HEK293T (cell line): ENCODE measurements around the gene TTK.

ENCODE experiments used
- CTCF ChIA-PET: fragments of 350-600 bp; formaldehyde crosslinking; extraction: SDS; loops from one replicate; lab custom pipeline; 2021; ENCODE audit warnings: antibody characterized with exemption, inconsistent platforms; lab: Yijun Ruan, JAX
- POLR2A ChIA-PET: fragments of 350-600 bp; formaldehyde crosslinking; extraction: SDS; loops from one replicate; lab custom pipeline; 2020; ENCODE audit warnings: antibody characterized with exemption, inconsistent platforms; lab: Yijun Ruan, JAX
- DNase-seq: peaks from one replicate; pipeline ENCODE4 v3.0.0; 2012; ENCODE audit warnings: mixed read lengths; ENCODE audit errors: extremely low spot score
- ARNT ChIP-seq: fragments of 450-650 bp; IDR thresholded peaks from 2 replicates; pipeline ENCODE4 v1.6.1; 2017; ENCODE audit warnings: mild to moderate bottlenecking
- BHLHE40 ChIP-seq: fragments of 450-650 bp; IDR thresholded peaks from 2 replicates; pipeline ENCODE4 v1.6.1; 2016; ENCODE audit warnings: mild to moderate bottlenecking, moderate library complexity, borderline replicate concordance
- CTBP1 ChIP-seq: fragments of 450-650 bp; IDR thresholded peaks from 2 replicates; pipeline ENCODE4 v1.6.1; 2016; ENCODE audit warnings: borderline replicate concordance
- ELF4 ChIP-seq: fragments of 450-650 bp; IDR thresholded peaks from 2 replicates; pipeline ENCODE4 v1.6.1; 2017; ENCODE audit warnings: antibody characterized with exemption
- FOXA1 ChIP-seq: fragments of 450-650 bp; IDR thresholded peaks from 2 replicates; pipeline ENCODE4 v1.6.1; 2016; ENCODE audit warnings: mild to moderate bottlenecking
- FOXK2 ChIP-seq: fragments of 450-650 bp; IDR thresholded peaks from 2 replicates; pipeline ENCODE4 v1.6.1; 2016; ENCODE audit warnings: mild to moderate bottlenecking
- FOXM1 ChIP-seq: fragments of 450-650 bp; IDR thresholded peaks from 2 replicates; pipeline ENCODE4 v1.6.1; 2017; ENCODE audit warnings: mild to moderate bottlenecking, borderline replicate concordance
- HDGF ChIP-seq: fragments of 450-650 bp; IDR thresholded peaks from 2 replicates; pipeline ENCODE4 v1.6.1; 2017; ENCODE audit warnings: antibody characterized with exemption, borderline replicate concordance
- L3MBTL2 ChIP-seq: fragments of 450-650 bp; conservative IDR thresholded peaks from 2 replicates; pipeline ENCODE4 v1.6.1; 2016; ENCODE audit warnings: mild to moderate bottlenecking
- LEF1 ChIP-seq: fragments of 450-650 bp; IDR thresholded peaks from 2 replicates; pipeline ENCODE4 v1.6.1; 2017; ENCODE audit warnings: mild to moderate bottlenecking, borderline replicate concordance
- NFRKB ChIP-seq: fragments of 450-650 bp; IDR thresholded peaks from 2 replicates; pipeline ENCODE4 v1.6.1; 2016; ENCODE audit warnings: mild to moderate bottlenecking, moderate library complexity
- PKNOX1 ChIP-seq: fragments of 450-650 bp; IDR thresholded peaks from 2 replicates; pipeline ENCODE4 v1.6.1; 2016
- SP1 ChIP-seq: fragments of 450-650 bp; IDR thresholded peaks from 2 replicates; pipeline ENCODE4 v1.6.1; 2017
- SUZ12 ChIP-seq: fragments of 450-650 bp; IDR thresholded peaks from 2 replicates; pipeline ENCODE4 v1.6.1; 2016; ENCODE audit warnings: mild to moderate bottlenecking
- TARDBP ChIP-seq: fragments of 450-650 bp; IDR thresholded peaks from 2 replicates; pipeline ENCODE4 v1.6.1; 2016
- ZNF384 ChIP-seq: fragments of 450-650 bp; IDR thresholded peaks from 2 replicates; pipeline ENCODE4 v1.6.1; 2016

The TTK gene

GRCh38 chr6:80010288-80010687, 5.8 kb downstream of the TTK start:
- ChIA-PET CTCF (no interaction called here), POLR2A (no interaction called here)
- DNase-seq: no peak
- TF ChIP-seq SP1: no peak
- no peak for TF ChIP-seq ARNT
- TF ChIP-seq SUZ12: no peak
- TF ChIP-seq HDGF: no peak
- TF ChIP-seq CTBP1: no peak
- no peak for TF ChIP-seq FOXA1
- TF ChIP-seq ELF4: no peak
- TF ChIP-seq NFRKB: no peak
- no peak for TF ChIP-seq BHLHE40
- TF ChIP-seq PKNOX1: no peak
- no peak for TF ChIP-seq LEF1
- TF ChIP-seq FOXM1: no peak
- no peak for TF ChIP-seq L3MBTL2
- TF ChIP-seq FOXK2: no peak
- no peak for TF ChIP-seq TARDBP
- no peak for TF ChIP-seq ZNF384

DNA sequence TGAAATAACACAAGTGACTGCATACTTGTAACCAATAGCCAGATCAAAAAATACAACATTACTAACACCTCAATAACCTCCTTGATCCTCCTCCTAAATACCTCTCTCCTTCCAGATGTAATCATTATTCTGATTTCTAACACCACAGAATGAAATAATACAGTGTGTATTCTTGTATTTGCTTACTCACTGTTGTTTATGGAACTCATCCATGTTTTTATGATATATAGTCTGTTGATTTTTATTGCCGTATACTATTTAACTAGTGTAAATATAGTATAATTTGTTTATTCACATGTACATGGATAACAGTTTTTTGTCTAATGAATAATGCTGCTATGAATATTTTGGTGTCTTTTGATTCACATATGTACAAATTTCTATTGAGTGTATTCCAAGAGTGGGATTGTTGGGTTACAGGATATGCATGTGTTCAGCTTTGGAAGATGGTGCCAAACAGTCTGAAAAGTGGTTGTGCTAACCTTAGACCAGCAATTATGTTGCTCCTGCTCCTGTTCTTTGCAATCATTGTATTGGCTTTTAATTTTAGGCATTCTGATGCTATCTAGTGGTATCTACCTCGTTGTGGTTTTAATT, 11.5 kb downstream of the TTK start:
- TF ChIP-seq L3MBTL2 (no peak), ARNT (no peak), FOXA1 (no peak), HDGF (no peak), ELF4 (no peak), NFRKB (no peak), SP1 (no peak), ZNF384 (no peak), FOXM1 (no peak), CTBP1 (no peak), FOXK2 (no peak), BHLHE40 (no peak), TARDBP (no peak), LEF1 (no peak), PKNOX1 (no peak), SUZ12 (no peak)
- CTCF ChIA-PET: no interaction called here
- no peak for DNase-seq
- POLR2A ChIA-PET: no interaction called here

DNA sequence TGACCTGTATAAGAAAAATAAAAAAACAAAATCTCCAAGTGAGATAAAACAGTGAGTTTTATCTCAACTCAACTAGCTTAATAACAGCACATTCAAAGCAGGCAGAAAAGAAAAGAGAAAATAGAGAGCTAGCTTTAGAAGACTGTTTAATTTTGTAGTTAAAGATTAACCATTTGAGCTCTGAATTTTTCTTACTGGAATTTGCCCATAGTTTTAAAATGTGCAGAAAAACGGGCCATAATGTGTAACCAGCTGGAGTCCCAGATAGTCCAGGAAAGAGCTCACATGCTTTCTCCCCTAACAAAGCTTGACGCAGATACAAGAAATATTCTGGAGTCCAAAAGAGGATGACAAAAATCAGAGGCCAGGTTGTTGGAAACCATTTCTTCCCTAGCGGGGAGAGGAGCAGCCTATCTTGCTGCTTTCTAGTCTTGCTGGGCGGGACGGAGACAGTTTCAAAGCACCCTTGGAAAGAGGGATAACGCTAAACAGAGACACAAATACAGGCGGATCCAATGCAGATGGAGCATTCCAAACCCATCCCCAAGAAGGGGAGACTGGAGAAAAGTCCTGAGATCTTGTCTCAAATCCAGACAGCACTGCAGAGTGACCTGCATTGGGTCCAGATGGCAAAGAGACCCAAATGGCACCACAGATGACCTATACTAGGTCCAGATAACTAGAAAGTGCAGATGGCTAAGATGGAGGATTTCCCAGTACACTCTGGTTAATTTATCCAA, 16.1 kb downstream of the TTK start:
- DNase-seq: no peak
- ChIA-PET POLR2A (no interaction called here), CTCF (no interaction called here)
- TF ChIP-seq ARNT: no peak
- no peak for TF ChIP-seq LEF1
- no peak for TF ChIP-seq HDGF
- TF ChIP-seq PKNOX1: no peak
- no peak for TF ChIP-seq L3MBTL2
- no peak for TF ChIP-seq FOXA1
- TF ChIP-seq NFRKB: no peak
- no peak for TF ChIP-seq BHLHE40
- no peak for TF ChIP-seq FOXK2
- no peak for TF ChIP-seq ELF4

DNA sequence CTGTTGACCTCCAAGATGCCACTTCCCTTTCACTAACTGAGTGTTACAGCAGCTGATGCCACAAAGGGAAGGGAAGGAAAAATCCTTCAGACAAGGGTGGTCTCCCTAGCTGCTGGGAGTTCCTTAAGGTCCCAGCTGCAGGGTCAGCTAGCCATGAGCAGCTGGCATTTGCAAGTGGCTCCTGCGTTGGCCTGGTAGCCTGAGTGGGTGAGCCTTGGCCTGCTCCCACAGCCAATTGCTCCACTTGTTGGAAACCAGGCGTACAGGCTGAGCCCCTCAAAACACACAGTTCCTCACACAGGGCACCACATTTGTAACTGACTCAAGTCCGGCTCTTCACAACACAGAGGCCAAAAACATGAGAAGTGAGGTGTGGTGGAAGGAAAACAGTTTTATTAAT, 16.7 kb downstream of the TTK start:
- ChIA-PET CTCF (no interaction called here), POLR2A (no interaction called here)
- TF ChIP-seq BHLHE40 (no peak), LEF1 (no peak), PKNOX1 (no peak), L3MBTL2 (no peak), HDGF (no peak), CTBP1 (no peak), NFRKB (no peak), SP1 (no peak), SUZ12 (no peak)
- no peak for DNase-seq

DNA sequence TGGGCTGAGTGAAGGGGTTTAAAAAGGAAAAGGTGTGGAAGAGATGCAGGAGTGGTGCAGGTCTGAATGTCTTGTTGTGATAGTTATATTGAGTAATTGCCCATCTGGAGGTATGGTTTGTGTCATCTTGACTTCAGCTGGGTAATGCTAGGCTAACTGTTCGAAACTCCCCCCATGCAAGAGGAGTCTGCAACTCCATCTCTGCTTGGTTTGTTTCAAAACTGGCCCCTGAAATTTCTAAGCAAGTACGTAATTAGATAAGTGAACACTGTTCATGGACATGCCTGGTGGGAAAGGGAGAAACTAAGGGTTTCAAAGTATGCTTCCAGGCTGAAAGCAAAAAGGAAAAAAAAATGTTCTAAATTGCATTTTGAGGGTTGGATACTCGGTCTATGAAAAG, 17.1 kb downstream of the TTK start:
- ChIA-PET POLR2A (no interaction called here), CTCF (no interaction called here)
- TF ChIP-seq PKNOX1 (no peak), NFRKB (no peak)
- DNase-seq: no peak

DNA sequence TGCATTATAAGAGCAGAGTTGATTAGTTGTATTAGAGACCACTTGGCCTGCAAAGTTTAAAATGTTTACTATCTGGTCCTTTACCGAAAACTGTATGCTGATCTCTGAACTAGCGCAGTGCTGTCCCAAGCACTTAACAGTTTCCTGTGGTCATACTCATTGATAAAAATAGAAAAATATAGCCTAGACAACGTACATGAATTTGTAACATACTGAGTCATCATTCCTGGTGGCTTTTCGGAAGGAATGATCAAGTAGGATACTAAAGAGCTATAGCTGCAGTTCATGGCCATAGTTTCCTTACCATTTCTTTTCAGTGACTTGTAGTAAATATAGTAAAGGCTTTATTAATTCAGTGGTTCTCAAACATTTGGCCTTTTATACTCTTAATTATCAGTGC, 18.4 kb downstream of the TTK start:
- ChIA-PET POLR2A (no interaction called here), CTCF (no interaction called here)
- no peak for DNase-seq
- TF ChIP-seq SUZ12: no peak
- TF ChIP-seq FOXK2: no peak
- no peak for TF ChIP-seq FOXA1
- no peak for TF ChIP-seq CTBP1
- no peak for TF ChIP-seq BHLHE40
- TF ChIP-seq SP1: no peak
- TF ChIP-seq ELF4: no peak
- TF ChIP-seq ARNT: no peak
- no peak for TF ChIP-seq TARDBP
- TF ChIP-seq L3MBTL2: no peak
- TF ChIP-seq HDGF: no peak
- TF ChIP-seq ZNF384: no peak
- no peak for TF ChIP-seq FOXM1
- TF ChIP-seq LEF1: no peak
- no peak for TF ChIP-seq PKNOX1
- no peak for TF ChIP-seq NFRKB
